Liver (tissue), 9 donors: ENCODE results near the gene ZNF746. TPM values are rescaled to one million over a fixed set of nuclear protein-coding genes. Genes with fewer than 3 reads are reported as not detected.

Experiments
- DNase-seq: peaks from one replicate; pipeline ENCODE4 v3.0.0-alpha.2; 2017; ENCODE audit warnings: low spot score
- H3K27ac ChIP-seq, 2 donors: one replicate each; pipeline ENCODE4 v1.7.0; 2013; ENCODE audit warnings: inconsistent platforms in 2 of 2, low read length in 2 of 2, control low read depth in 1 of 2, low read depth in 1 of 2, mild to moderate bottlenecking in 1 of 2
- H3K27me3 ChIP-seq, 4 donors: one replicate each; pipeline versions ENCODE4 v1.6.1 to v1.7.0; 2013; ENCODE audit warnings: low read length in 3 of 4, inconsistent platforms in 1 of 4, mild to moderate bottlenecking in 1 of 4, moderate library complexity in 1 of 4; ENCODE audit not compliant: control insufficient read depth in 4 of 4, insufficient read depth in 4 of 4
- H3K36me3 ChIP-seq, 4 donors: one replicate each; pipeline versions ENCODE4 v1.6.1 to v1.7.0; 2013; ENCODE audit warnings: low read length in 3 of 4, mild to moderate bottlenecking in 3 of 4, low read depth in 1 of 4, moderate library complexity in 1 of 4; ENCODE audit not compliant: control insufficient read depth in 4 of 4, insufficient read depth in 3 of 4
- H3K4me1 ChIP-seq, 4 donors: one replicate each; pipeline versions ENCODE4 v1.6.1 to v1.7.0; 2013; ENCODE audit warnings: low read length in 3 of 4, mild to moderate bottlenecking in 3 of 4, moderate library complexity in 1 of 4; ENCODE audit not compliant: control insufficient read depth in 4 of 4, insufficient read depth in 4 of 4
- H3K4me3 ChIP-seq, 3 donors: one replicate each; pipeline versions ENCODE4 v1.6.1 to v1.7.0; 2013; ENCODE audit warnings: low read length in 3 of 3, control low read depth in 1 of 3, low read depth in 1 of 3, mild to moderate bottlenecking in 1 of 3
- H3K9ac ChIP-seq, 2 donors: one replicate each; pipeline ENCODE4 v1.7.0; 2013; ENCODE audit warnings: low read length in 2 of 2, mild to moderate bottlenecking in 2 of 2, moderate library complexity in 2 of 2, control low read depth in 1 of 2, low read depth in 1 of 2
- H3K9me3 ChIP-seq, 4 donors: one replicate each; pipeline versions ENCODE4 v1.6.1 to v1.7.0; 2013; ENCODE audit warnings: low read length in 3 of 4; ENCODE audit not compliant: control insufficient read depth in 4 of 4
- ATF3 ChIP-seq: IDR thresholded peaks from 2 replicates; pipeline ENCODE4 v1.6.1; 2016; ENCODE audit warnings: antibody characterized with exemption
- FOXA1 ChIP-seq: IDR thresholded peaks from 2 replicates; pipeline ENCODE4 v1.6.1; 2016; ENCODE audit warnings: antibody characterized with exemption
- GABPA ChIP-seq, 2 donors: IDR thresholded peaks in 1 of 2; conservative IDR thresholded peaks in 1 of 2; 2 replicates each; pipeline ENCODE4 v1.6.1; 2016; ENCODE audit warnings: antibody characterized with exemption in 2 of 2, mild to moderate bottlenecking in 1 of 2, moderate library complexity in 1 of 2
- HNF4A ChIP-seq, 2 donors: conservative IDR thresholded peaks; 2 replicates each; pipeline ENCODE4 v1.6.1; 2016; ENCODE audit warnings: antibody characterized with exemption in 2 of 2, mild to moderate bottlenecking in 2 of 2
- HNF4G ChIP-seq: IDR thresholded peaks from 2 replicates; pipeline ENCODE4 v1.6.1; 2016; ENCODE audit warnings: antibody characterized with exemption
- JUND ChIP-seq, 2 donors: IDR thresholded peaks; 2 replicates each; pipeline ENCODE4 v1.6.1; 2016; ENCODE audit warnings: antibody characterized with exemption in 2 of 2
- NR2F2 ChIP-seq: IDR thresholded peaks from 2 replicates; pipeline ENCODE4 v1.6.1; 2016; ENCODE audit warnings: antibody characterized with exemption
- RAD21 ChIP-seq, 2 donors: IDR thresholded peaks; 2 replicates each; pipeline ENCODE4 v1.6.1; 2016; ENCODE audit warnings: antibody characterized with exemption in 2 of 2, mild to moderate bottlenecking in 2 of 2
- REST ChIP-seq: IDR thresholded peaks from 2 replicates; pipeline ENCODE4 v1.6.1; 2016; ENCODE audit warnings: antibody characterized with exemption, mild to moderate bottlenecking
- TAF1 ChIP-seq: conservative IDR thresholded peaks from 2 replicates; pipeline ENCODE4 v1.6.1; 2016; ENCODE audit warnings: antibody characterized with exemption, mild to moderate bottlenecking
- YY1 ChIP-seq: IDR thresholded peaks from 2 replicates; pipeline ENCODE4 v1.6.1; 2016; ENCODE audit warnings: antibody characterized with exemption, mild to moderate bottlenecking
- ZBTB33 ChIP-seq: IDR thresholded peaks from 2 replicates; pipeline ENCODE4 v1.6.1; 2016; ENCODE audit warnings: antibody characterized with exemption
- WGBS: extraction: QIAGEN DNeasy Blood & Tissue Kit; methylation state at CpG from one replicate; pipeline ENCODE4 v1.1.7; 2013; 5-methylcytosine and 5-hydroxymethylcytosine counted together
- polyA plus RNA-seq, 2 donors: library from polyadenylated mRNA; stranded (reverse) in 1 of 2; unstranded in 1 of 2; fragments of 200-250 nt in 1 of 2; fragments of >200 nt in 1 of 2; fragmentation: Nextera tagmentation in 1 of 2; extraction: Ambion mirVana in 1 of 2; gene quantifications; one replicate each; pipeline versions ENCODE4 v1.2.1 to v1.2.3, GENCODE V29; 2013 to 2015
- total RNA-seq, 2 donors: library from RNA; depleted of rRNA; stranded (reverse); fragments of >200 nt; gene quantifications; one replicate each; pipeline ENCODE4 v1.2.3, GENCODE V29; 2014
- donor health status: healthy.
- donor health status: healthy.
- donor health status: healthy.
- donor health status: healthy.
- donor health status: healthy.

ZNF746 gene
- total and polyA plus RNA-seq, 4 donors: 3.8 to 13.5 (median 9.2) TPM

DNA sequence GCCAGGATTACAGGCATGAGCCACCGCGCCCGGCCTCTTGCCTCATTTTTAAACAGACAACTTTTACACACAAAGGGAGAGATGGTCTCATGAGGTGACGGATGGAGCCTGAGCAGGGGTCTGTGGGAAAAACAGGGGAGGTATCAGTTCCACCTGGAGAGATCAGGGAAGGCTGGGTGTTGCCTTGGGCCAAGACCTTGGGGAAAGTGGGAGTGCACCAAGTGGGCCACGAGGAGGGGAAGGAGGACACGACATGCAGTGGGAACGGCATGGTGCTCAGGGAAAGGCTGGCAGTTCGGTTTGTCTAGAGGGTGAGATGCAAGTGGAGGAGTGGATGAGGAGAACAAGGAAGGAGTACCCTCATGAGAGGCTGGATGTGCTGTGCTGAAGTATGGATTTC is 27.8 kb downstream of the ZNF746 start (continued):
- TF ChIP-seq JUND (IDR thresholded peaks at IDR 0.05) (no peak), TAF1 (no peak), HNF4A (conservative IDR thresholded peaks at IDR 0.05) (no peak), HNF4G (no peak)

- H3K9ac ChIP-seq: no peak overlapping the region
- WGBS: 85% methylated on average over 5 of the region's 5 CpGs
- no peak for DNase-seq
- H3K27me3 ChIP-seq: no peaks in the 10 kb centered on the region
- no peaks in the 10 kb centered on the region for H3K4me1 ChIP-seq
- H3K27ac ChIP-seq: no peak overlapping the region
- H3K4me3 ChIP-seq: no peak overlapping the region
- H3K9me3 ChIP-seq: no peaks in the 10 kb centered on the region
- peaks cover 0 to 5% (median 2%) of the 10 kb centered on the region in 4 donors for H3K36me3 ChIP-seq
- no peak for TF ChIP-seq RAD21 (IDR thresholded peaks at IDR 0.05)
Measured at GRCh38 chr7:149468208-149468607, 29.4 kb downstream of the ZNF746 start.

DNA sequence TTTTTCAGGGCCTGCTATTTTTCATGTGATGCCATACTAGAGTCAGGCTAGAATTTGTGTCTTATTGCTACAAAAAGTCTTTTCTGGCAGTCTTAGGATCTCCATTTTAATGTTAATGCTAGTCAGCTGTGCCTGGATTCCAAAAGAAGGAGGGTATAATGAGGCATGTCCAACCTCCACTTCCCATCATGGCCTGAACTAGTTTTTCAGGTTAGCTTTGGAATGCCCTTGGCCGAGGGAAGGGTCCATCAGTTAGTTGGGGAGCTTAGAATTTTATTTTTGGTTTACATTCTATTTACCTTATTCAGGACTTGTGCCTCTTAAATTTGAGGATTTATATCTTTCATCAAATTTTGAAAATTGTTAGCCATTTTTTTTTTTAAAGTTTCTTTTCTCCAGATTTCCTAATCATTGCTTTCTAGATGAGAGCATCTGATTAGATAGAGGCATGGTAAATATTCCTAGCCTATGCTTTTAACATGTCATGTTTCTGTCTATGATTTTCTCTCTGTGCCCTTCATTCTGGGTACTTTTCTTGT is 30.2 kb downstream of the ZNF746 start:
- Histone ChIP-seq H3K9me3 (no peaks in the 10 kb centered on the region), H3K4me1 (no peaks in the 10 kb centered on the region), H3K27me3 (no peaks in the 10 kb centered on the region), H3K27ac (no peak overlapping the region), H3K36me3 (no peaks in the 10 kb centered on the region), H3K4me3 (no peak overlapping the region), H3K9ac (no peak overlapping the region)
- no peak for DNase-seq
- TF ChIP-seq ATF3: no peak
- TF ChIP-seq RAD21 (IDR thresholded peaks at IDR 0.05): no peak
- no peak for TF ChIP-seq TAF1
- TF ChIP-seq GABPA (IDR thresholded peaks at IDR 0.05 in 1 of 2, conservative IDR thresholded peaks at IDR 0.05 in 1 of 2): no peak
- no peak for TF ChIP-seq NR2F2
- TF ChIP-seq REST: no peak
- TF ChIP-seq YY1: no peak
- TF ChIP-seq JUND (IDR thresholded peaks at IDR 0.05): no peak
- no peak for TF ChIP-seq ZBTB33
- no peak for TF ChIP-seq FOXA1
- TF ChIP-seq HNF4A (conservative IDR thresholded peaks at IDR 0.05): no peak
- WGBS: 83% methylated on average over 1 of the region's 1 CpG
